ENCODE results near the gene MYO1D. TPM values are rescaled to one million over a fixed set of nuclear protein-coding genes. Genes with fewer than 3 reads are reported as not detected.

MYO1D gene
- total RNA-seq, 1 experiment from 2014 or later, result 35.7 TPM

GRCh38 chr17:32723310-32723955 lies 153.5 kb downstream of the MYO1D start:
- ChIA-PET POLR2A (no interaction called here), RAD21 (ENCODE audit: low non-redundant PET in 1 of 2, low total read pairs in 2 of 2, uncharacterized antibody in 2 of 2, unreplicated experiment in 2 of 2) (no interaction called here), CTCF (no interaction called here)
- H3K4me1 ChIP-seq (ENCODE audit: control insufficient read depth in 1 of 2, insufficient read depth in 2 of 2, low read length in 2 of 2), result no peaks in the 10 kb centered on the region
- H3K36me3 ChIP-seq (ENCODE audit: control insufficient read depth in 1 of 2, insufficient read depth in 2 of 2, low read length in 2 of 2), result no peaks in the 10 kb centered on the region
- ATAC-seq (no peak), DNase-seq (ENCODE audit: low read depth, low spot score) (no peak)
- no peaks in the 10 kb centered on the region for H3K27me3 ChIP-seq (ENCODE audit: insufficient read depth, low read length)
- H2AFZ ChIP-seq (ENCODE audit: low read depth, low read length, poor library complexity, severe bottlenecking), result no peak overlapping the region
- BruUV-seq (replicated peaks), result no TSS peak
- intact Hi-C loops (cut with micrococcal nuclease), result no loop called here
- H3K79me2 ChIP-seq (ENCODE audit: insufficient read depth, low read length), result no peaks in the 10 kb centered on the region
- H4K20me1 ChIP-seq (ENCODE audit: insufficient read depth), result no peaks in the 10 kb centered on the region
- H3K27ac ChIP-seq (ENCODE audit: low read depth, low read length), result no peak overlapping the region
- TF ChIP-seq EZH2 (IDR thresholded peaks at IDR 0.05), result no peak
- no peak for TF ChIP-seq ZNF274 (IDR thresholded peaks at IDR 0.05; ENCODE audit: low read depth, low read length)
- TF ChIP-seq YY1 (IDR thresholded peaks at IDR 0.05; ENCODE audit: extremely low read depth, insufficient replicate concordance, low read depth, low read length), result no peak
- no peak for TF ChIP-seq MAX (IDR thresholded peaks at IDR 0.05)
- no peak for TF ChIP-seq SIN3A (IDR thresholded peaks at IDR 0.05; ENCODE audit: low read depth)
- TF ChIP-seq POLR2A (IDR thresholded peaks at IDR 0.05; ENCODE audit: borderline replicate concordance, extremely low read depth, insufficient read depth, insufficient read length), result no peak
- no peak for TF ChIP-seq JUND (IDR thresholded peaks at IDR 0.05)
- H3K9ac ChIP-seq (ENCODE audit: low read length), result no peak overlapping the region
- H3K4me3 ChIP-seq (replicated peaks in 1 of 2; ENCODE audit: low read depth in 1 of 2, low read length in 2 of 2), result no peak overlapping the region
- H3K9me3 ChIP-seq (ENCODE audit: control insufficient read depth in 1 of 2, insufficient read depth in 1 of 2, low read depth in 1 of 2, low read length in 2 of 2), result no peaks in the 10 kb centered on the region
- H3K9me2 ChIP-seq (ENCODE audit: insufficient read depth), result no peaks in the 10 kb centered on the region
- H3K4me2 ChIP-seq (ENCODE audit: low read length), result no peak overlapping the region

- ChIA-PET CTCF (no interaction called here), RAD21 (ENCODE audit: low non-redundant PET in 1 of 2, low total read pairs in 2 of 2, uncharacterized antibody in 2 of 2, unreplicated experiment in 2 of 2) (no interaction called here), POLR2A (no interaction called here)
- TF ChIP-seq CEBPB (IDR thresholded peaks at IDR 0.05; ENCODE audit: low read depth) (no peak), POLR2A (IDR thresholded peaks at IDR 0.05; ENCODE audit: borderline replicate concordance, extremely low read depth, insufficient read depth, insufficient read length) (no peak), MAX (IDR thresholded peaks at IDR 0.05) (no peak), EGR1 (IDR thresholded peaks at IDR 0.05; ENCODE audit: low read depth) (no peak), CBX3 (IDR thresholded peaks at IDR 0.05; ENCODE audit: low read depth) (no peak), JUND (IDR thresholded peaks at IDR 0.05) (no peak)
- Histone ChIP-seq H3K36me3 (ENCODE audit: control insufficient read depth in 1 of 2, insufficient read depth in 2 of 2, low read length in 2 of 2) (no peaks in the 10 kb centered on the region), H3K4me2 (ENCODE audit: low read length) (no peak overlapping the region), H3K4me1 (ENCODE audit: control insufficient read depth in 1 of 2, insufficient read depth in 2 of 2, low read length in 2 of 2) (no peaks in the 10 kb centered on the region), H3K79me2 (ENCODE audit: insufficient read depth, low read length) (no peaks in the 10 kb centered on the region), H3K9me3 (ENCODE audit: control insufficient read depth in 1 of 2, insufficient read depth in 1 of 2, low read depth in 1 of 2, low read length in 2 of 2) (no peaks in the 10 kb centered on the region), H3K9me2 (ENCODE audit: insufficient read depth) (no peaks in the 10 kb centered on the region), H3K27me3 (ENCODE audit: insufficient read depth, low read length) (no peaks in the 10 kb centered on the region), H3K9ac (ENCODE audit: low read length) (no peak overlapping the region), H2AFZ (ENCODE audit: low read depth, low read length, poor library complexity, severe bottlenecking) (no peak overlapping the region), H4K20me1 (ENCODE audit: insufficient read depth) (no peaks in the 10 kb centered on the region), H3K4me3 (replicated peaks in 1 of 2; ENCODE audit: low read depth in 1 of 2, low read length in 2 of 2) (no peak overlapping the region), H3K27ac (ENCODE audit: low read depth, low read length) (no peak overlapping the region)
- ATAC-seq, result no peak
- intact Hi-C loops (cut with micrococcal nuclease), result no loop called here
- BruUV-seq (replicated peaks), result no TSS peak
- DNase-seq (ENCODE audit: low read depth, low spot score), result no peak
Measured at GRCh38 chr17:32722733-32723132, 154.2 kb downstream of the MYO1D start.

All from HCT116 (cell line).